Measurements from ENCODE around the gene RAB18.
"Not testable (repeated sequence)": the region's sequence is repeated elsewhere in the genome, so short reads cannot be mapped to it uniquely, and the experiment has no call there.

The RAB18 gene

DNA sequence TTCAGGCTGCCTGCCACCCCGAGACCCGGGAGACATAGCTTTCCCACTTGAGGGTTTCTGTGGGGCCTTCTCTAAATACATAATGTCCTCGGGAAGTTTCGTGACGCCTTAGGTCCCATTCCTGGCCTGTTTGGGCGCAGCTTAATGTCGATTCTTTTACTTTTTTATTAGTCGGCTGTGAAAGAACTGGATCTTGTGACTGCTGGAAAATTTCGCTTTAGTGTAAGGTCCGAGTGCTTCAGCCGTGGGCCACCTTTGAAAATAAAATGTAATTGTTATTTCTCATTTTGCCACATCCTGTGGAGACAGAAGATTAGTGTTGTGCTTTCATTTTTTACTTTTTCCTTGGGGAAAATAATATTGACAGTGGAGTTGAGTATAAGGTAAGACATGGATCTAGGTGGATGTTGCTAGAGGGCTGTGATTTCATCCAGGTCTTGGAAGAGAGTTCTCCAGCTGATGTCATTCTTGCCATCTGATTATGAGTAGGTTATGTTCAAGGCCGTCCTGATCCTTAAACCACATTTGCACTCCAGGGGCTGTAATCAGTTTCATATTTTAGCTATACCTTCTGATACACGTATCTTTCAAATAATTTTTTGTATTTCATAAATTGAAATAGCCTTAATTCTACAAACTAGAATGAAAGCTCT lies 830 bp downstream of the RAB18 start:
- DNase-seq (ENCODE audit: low read depth in 2 of 2) = no peak

DNA sequence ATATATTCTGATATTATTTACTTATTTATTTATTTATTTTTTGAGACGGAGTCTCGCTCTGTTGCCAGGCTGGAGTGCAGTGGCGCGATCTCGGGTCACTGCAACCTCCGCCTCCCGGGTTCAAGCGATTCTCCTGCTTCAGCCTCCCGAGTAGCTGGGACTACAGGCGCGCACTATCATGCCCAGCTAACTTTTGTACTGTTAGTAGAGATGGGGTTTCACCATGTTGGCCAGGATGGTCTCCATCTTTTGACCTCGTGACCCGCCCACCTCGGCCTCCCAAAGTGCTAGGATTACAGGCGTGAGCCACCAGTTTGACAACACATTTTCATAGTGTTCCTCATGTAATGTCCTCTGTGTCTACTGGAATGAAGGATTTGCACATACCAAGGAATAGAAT lies 1.4 kb downstream of the RAB18 start:
- not testable (repeated sequence) for DNase-seq (ENCODE audit: low read depth in 2 of 2)

DNA sequence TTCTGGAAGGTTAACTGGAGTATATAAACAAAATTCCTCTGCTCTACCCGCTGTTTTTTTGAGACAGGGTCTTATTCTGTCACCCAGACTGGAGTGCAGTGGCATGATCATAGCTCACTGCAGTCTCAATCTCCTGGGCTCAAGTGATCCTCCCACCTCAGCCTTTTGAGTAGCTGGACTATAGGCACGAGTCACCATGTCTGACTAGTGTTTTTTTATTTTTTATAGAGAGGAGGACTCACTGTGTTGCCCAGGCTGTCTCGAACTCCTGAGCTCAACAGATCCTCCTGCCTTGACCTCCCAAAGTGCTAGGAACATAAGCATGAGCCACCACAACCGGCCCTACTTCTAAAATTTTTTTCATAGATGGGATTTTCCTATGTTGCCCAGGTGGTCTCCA lies 2.2 kb downstream of the RAB18 start:
- DNase-seq (ENCODE audit: low read depth in 2 of 2) = no peak

DNA sequence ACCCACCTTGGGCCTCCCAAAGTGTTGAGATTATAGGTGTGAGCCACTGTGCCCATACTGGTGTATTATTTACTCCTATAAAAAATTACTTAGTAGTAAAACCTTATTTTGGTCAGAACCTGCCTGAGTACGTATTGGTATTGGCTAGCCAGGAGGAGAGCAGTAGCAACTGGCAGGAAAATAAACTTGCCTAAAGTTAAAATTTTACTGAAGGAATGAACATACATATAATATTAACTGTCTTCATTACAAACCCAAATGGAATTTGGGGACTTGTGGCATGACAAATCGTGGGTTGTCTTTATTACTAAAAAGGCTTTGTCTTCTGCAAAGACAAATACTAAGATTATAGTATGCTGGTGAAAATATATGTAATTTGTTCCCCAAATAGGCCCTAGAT lies 8.4 kb downstream of the RAB18 start:
- no peak for DNase-seq (ENCODE audit: low read depth in 2 of 2)

DNA sequence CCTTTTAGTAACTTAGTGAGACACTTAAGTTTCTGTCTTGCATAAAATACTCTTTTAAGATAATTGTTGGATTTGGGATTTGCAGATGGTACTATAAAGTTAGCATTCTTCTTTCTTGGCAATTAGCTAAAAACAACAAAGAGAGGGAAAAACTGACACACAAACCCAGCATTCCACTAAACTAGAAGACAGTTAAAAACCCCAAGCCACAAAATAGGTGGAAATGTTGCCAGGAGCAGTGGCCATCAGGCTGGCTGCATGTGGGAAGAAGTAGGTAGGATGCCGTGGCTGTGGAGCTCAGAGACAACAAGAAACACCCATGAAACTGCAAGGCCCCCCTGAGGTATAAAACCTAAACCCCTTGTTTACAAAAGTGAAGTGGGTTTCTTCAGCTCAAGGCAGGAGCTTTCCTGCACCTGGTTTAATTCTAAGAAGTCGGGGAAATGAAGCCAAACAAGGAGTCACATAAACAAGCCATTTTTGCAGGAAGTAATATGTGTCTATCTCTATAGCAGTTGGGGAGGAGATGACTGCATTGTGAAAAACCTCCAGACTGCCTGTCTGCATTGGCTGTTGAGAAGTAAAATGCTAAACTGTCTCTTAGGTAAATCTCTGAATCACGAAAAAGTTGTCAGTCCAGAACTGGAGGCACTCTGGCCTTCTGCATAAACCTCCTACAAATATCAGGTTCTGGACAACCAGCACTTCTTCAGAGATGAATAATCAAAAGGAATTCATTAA lies 9.5 kb downstream of the RAB18 start:
- DNase-seq (ENCODE audit: low read depth in 2 of 2) = no peak

DNA sequence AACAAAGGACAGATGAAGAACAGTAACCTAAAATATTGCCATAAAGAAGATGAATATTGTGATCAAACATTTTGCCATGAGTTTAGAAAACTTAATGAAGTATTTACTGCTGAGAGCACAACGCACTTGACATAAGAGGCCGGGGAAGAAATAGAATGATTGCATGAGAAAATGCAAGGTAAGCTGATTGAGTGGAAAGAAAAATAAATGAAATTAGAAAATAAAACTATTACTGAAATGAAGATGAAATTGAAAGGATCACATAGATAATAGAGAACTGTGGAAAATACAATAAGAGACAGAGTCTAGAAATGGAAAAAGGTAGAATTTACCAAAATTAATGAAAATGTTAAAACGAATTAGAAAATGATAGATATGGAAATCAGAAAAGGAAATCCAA lies 10.1 kb downstream of the RAB18 start:
- no peak for DNase-seq (ENCODE audit: low read depth in 2 of 2)

DNA sequence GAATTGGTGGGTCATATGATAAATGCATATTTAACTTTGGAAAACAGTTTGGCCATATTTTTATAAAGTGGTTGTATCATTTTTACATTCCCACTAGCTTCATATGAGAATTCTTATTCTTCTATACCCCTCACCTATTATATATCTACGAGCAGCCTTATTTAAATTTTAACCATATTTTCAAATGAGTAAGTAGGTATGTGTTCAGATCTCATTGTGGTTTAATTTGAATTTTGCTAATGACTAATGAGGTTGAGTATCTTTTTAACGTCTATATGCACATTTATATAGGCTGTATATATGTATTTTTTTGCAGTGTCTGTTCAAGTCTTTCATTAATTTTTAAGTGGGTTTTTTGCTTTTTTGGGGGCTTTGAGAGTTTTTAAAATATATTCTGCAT lies 14.2 kb downstream of the RAB18 start:
- no peak for DNase-seq (ENCODE audit: low read depth in 2 of 2)

DNA sequence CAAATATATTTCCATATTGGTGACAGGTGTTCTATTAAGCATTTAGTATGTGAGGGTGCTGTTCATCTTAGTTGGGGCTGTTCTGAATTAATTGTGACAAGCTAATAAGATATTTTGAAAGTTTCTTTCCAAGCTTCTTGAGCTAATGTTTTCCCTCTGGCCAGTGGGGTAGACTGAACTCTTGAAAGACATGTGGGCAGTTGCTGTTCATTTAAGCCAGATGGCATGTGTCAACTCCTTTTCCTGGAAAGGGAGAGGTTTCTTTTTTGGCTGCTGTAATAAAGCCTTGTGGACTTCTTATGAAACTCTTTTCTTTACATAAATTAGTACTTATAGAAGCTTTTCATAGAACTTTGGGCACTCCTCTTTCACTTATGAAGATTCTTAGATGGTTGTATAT lies 21.7 kb downstream of the RAB18 start:
- no peak for DNase-seq (ENCODE audit: low read depth in 2 of 2)

DNA sequence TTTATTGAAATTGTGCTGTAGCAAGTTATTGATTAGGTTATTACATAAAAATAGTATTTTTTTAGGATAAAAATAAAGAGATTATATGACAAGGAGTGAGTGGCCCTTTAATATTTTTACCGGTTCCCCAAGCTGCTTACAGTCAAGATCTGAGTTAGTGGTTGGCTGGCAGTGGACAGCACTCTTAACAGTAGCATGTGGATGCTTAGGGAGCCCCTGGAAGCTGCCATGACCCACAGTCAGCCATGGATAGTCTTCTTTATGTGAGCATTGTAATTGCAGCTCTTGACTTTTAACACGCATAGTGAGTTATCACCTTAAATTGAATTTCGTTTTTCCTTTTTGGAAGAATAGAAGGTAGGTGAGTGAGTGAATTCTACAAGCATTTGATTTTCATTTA lies 22.1 kb downstream of the RAB18 start:
- no peak for DNase-seq (ENCODE audit: low read depth in 2 of 2)

DNA sequence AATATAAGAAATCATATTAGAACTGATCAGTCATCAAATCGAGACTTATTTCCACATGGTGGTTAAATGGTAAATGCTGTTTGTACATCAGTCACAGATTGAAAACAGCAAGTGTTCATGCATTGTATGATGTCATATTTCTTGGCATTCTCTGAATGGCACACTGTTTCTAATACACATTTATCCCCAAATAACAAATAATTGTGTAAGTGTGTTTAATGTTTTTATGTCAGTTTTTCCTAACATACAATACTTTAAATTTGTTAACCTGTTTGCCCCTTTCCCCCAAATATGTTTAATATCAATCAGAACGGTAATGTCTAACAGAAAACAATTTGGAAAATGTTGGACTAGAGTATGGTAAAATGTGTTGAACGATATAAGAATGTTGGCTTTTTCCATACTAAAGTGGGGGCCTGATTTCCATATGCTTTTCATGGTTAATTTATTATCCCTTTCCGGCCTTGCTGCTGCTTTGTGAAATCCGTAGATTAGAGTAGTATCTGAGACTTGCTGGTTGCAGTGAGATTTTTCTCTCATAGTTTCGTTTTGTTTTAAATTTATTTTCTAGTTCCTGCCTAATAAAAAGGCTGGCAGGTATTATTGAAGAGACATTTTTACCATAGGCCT lies 23.7 kb downstream of the RAB18 start:
- no peak for DNase-seq (ENCODE audit: low read depth in 2 of 2)

DNA sequence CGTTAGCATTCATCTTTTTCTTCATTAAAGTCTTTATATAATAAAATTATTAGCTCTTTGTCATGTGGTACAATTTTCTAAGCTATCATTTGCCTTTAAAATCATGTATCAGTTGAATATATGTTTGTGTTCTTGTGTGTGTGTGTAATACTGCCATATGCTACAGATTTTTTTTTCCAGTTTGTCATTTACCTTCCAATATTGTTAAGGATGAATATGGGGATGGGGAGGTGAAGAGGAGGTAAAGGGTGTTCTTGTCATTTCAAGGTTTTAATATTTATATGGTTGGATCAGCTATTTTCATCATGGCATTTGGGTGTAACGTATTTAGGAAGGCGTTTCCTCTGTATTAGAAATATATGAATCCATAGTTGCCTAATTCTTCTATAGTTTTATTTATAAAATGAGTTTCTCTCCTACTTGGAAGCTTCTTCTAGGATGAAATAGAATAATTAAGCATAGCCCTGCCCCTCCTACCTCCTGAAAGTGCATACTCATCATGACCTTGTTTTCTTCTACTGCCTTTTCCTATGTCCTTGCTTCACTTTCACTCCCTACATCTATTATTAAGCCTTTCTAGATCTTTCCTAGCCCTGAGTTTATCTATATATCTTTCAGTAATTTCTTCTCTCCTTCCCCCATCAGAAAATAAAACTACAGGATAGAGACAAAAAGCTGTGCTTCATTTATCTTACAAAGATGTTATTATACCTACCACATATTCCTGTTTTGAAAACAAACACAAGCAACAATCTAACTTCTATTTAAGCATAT lies 25.1 kb downstream of the RAB18 start:
- DNase-seq (ENCODE audit: low read depth in 2 of 2) = no peak

DNA sequence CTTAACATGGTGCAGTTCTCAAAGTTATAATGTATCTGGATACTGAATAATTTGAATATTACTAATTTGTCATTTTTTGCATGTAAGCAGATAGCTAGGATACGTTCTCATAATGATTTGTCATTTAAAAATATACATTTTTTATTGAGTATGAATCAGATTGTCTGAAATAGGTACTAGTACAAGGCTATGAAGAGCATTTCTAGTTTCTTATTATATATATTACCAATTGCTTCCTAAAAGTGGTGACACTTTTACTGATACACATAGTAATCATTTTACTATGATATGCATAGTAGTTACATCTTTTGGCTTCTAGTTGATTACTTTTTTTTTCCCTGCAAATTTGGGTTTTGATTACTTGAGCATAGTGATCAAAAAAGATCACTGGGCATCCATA lies 26.4 kb downstream of the RAB18 start:
- no peak for DNase-seq (ENCODE audit: low read depth in 2 of 2)

DNA sequence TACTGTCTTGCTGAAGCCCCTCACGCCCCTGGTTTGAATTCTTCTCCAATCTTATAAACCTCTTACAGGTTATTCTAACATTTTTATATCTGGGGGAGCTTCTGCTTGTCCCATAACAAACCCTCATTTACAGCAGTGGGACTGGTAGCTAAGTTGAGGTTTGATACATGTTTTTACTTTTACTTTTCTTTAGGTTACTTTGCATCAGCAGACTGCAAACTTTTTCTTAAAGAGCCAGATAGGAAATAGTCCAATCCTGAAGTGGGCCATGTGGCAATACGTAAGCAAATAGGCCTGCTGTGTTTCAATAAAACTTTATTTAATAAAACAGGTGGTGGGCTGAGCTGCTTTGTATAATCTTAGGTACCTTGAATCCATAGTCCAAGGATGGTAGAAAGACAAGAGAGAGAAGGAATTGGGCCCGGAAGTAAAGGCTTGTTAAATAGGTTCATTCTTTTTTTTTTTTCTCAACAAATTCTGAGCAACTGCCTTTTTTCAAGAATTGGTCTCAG lies 27.3 kb downstream of the RAB18 start:
- DNase-seq (ENCODE audit: low read depth in 2 of 2) = no peak

DNA sequence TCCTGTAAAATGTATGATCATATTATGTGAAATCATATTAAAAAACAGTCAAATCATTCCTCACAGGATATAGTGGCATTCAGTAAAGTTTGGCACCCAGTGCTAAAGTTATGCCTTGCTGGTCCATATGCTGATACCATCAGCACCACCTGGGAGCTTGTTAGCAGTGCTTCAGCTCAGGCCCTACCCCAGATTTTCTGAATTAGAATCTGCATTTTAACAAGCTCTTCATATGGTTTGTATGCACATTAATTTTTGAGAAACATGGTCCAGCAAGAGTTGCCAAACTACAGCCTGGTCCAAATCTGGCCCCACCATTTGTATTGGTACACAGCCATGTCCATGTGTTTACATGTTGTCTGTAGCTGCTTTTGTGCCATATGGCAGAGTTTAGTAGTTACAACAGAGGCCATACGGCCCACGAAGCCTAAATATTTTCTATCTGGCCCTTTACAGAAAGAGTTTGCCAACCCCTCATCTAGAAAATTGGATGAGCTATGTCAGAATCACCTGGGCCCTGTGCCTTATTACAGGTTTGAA lies 30.1 kb downstream of the RAB18 start:
- no peak for DNase-seq (ENCODE audit: low read depth in 2 of 2)

DNA sequence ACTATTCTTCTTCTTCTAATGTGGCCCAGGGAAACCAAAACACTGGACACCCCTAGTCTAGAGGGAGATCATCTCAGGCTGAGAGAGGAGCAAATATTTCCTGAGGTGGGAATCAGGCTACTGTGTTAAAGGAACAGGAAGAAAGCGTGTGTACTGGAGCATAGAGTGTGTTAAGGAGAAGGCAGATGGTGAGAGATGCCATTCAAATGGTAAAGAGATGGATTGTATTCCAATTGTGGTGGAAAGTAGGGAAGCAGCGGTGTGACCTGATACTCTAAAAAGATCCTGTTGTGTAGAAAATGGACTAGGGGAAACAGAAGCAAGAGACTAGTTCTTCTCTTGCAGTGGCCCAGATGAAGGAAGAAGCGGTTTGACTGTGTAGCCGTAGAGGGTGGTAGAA lies 31.2 kb downstream of the RAB18 start:
- DNase-seq (ENCODE audit: low read depth in 2 of 2) = no peak

DNA sequence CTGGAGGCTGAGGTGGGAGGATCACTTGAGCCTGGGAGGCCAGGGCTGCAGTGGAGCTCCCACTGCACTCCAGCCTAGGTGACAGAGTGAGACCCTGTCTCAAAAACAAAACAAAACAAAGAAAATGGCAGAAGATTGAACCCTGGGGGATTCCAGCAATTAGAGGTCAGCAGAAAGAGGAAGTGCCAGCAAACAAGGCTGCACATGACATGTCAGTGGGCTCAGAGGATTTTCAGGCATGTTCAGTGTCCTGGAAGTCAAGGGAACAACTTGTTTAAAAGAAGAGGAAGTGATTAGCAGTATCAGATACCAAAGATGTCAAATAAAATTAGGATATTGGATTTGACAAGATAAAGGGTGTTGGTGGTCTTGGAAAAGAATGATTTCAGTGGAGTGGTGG lies 32.3 kb downstream of the RAB18 start:
- no peak for DNase-seq (ENCODE audit: low read depth in 2 of 2)

DNA sequence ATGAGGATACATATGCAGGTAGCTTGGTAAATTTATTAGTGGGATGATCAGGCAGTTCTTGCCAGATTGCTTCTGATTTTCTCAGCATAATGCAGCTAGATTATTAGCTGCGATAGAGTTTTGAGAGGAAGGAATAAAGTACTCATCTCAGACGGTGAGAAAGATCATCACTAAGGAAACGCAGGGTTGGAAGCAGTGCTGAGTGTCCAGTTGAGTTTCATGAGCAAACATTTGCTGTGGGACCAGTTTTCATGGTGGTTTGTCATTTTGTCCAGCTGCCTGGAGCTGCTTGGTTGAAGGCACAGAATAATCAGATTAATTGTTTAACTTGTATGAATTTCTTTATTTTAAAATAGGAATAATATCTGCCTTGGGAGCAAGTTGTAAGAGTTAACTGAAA lies 33.1 kb downstream of the RAB18 start:
- DNase-seq (ENCODE audit: low read depth in 2 of 2) = no peak

DNA sequence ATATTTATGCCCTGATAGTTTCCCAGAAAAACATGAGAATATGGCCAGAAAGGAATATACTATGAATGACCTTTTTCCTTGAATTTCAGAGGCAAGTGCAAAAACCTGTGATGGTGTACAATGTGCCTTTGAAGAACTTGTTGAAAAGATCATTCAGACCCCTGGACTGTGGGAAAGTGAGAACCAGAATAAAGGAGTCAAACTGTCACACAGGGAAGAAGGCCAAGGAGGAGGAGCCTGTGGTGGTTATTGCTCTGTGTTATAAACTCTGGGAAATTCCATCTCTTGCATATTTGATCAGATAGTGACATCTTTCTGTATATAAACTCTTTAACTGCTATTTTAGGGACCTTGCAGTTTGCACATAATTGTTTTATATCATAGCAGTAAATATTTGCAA lies 33.7 kb downstream of the RAB18 start:
- DNase-seq (ENCODE audit: low read depth in 2 of 2) = no peak

DNA sequence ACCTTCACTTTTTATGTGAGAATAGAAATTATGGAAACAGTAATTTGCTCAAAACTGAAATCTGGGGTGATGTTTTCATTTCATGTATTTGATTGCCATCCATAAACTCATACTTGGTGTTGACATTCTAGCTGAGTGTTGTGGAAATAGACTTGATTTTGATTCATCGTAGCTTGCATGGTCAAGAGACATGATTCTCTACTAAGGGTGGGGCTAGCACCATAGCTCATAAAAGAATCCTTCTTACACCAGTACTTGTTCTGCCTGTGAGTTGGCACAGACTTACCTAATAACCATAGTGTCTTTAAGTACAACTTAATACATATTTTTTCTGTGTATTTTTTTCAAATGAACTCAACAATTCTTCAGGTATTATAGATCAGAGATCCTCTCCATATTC lies 36.6 kb downstream of the RAB18 start:
- DNase-seq (ENCODE audit: low read depth in 2 of 2) = no peak

DNA sequence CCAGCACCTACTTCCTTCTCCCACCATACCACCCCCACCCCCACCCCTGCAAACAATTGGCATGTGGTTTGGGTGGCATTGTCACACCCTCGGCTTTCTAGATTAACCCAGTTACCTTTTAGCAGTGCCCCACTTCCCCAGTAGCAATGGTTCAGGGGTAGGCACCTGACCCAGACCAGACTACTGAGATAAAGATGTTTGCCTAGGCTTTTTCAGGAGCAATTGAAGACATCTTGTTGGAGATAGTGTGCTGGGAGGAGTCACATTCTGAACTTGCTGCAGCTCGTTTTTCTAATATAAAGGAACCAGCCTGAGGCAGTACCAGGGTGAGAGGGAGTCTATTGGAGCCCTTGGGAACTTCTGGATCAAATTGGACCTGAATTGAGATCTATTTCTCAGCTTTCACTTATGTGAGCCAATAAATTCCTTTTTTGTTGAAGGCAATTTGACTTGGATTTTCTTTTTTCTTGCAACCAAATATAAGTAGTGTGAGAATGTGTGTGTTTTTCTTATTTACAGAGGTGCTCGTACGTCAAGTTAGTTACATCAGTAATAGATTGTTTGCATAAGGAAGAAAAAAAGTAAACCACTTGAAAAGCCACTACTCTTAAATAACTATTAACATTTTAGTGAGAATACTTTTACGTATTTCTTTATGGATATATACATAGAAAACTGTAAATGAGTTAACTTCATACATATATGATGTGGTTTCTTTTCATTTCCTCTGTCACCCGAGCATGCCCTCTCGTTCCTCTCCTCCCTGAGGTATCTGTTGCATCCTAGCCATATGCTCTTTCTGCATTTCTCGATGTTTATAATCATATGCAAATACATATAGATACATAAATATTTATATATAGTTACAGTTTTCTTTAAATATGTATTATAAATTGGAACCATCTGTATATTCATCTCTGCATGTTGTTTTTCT lies 38.0 kb downstream of the RAB18 start:
- DNase-seq (ENCODE audit: low read depth in 2 of 2) = no peak

DNA sequence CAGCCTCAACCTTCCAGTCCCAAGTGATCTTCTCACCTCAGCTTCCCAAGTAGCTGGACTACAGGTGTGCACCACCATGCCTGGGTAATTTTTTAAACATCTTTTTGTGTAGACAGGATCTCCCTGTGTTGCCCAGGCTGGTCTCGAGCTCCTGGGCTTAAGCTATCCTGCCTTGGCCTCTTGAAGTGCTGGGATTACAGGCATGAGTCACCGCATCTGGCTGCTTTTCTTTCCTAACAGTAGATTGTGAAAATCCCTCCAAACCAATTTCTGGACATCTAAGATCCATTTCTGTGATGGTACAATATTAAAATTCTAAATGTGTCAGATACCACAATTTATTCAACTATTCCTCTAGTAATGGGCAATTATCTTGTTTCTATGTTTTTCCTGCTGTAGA lies 38.7 kb downstream of the RAB18 start:
- no peak for DNase-seq (ENCODE audit: low read depth in 2 of 2)

Measured in stimulated activated CD8-positive, alpha-beta memory T cell treated with anti-CD3 and anti-CD28 coated beads, Interleukin-15, amount 100 ng/mL, for 48 hours (primary cell).